ENCODE data around the gene NRG3. TPM values are rescaled to one million over a fixed set of nuclear protein-coding genes. Genes with fewer than 3 reads are reported as not detected.

Gene NRG3
- total RNA-seq, 1 experiment from 2014 or later = not detected

DNA sequence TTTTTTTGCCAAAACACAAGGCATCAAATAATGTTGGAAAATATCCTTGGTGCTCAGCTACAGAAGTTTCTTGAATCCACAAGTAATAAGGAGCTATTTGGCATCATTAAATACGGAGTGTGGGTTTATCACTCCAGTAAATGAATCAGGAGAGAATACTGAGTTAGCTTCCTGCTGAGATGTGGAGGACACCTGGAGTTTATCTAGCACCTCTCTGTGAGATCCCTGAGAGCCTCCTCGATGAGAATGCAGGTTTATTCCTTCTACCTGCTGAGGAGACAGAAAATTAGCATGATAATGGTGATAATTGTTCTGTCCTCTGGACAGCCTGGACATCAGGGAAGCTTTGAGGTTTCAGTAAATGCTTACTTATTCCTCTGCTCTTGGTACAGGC lies 40.5 kb downstream of the NRG3 start:
- Histone ChIP-seq H3K9me3 (no peaks in the 10 kb centered on the region), H3K36me3 (no peaks in the 10 kb centered on the region), H3K4me3 (no peak overlapping the region), H3K27me3 (no peaks in the 10 kb centered on the region)
- no peak for DNase-seq

DNA sequence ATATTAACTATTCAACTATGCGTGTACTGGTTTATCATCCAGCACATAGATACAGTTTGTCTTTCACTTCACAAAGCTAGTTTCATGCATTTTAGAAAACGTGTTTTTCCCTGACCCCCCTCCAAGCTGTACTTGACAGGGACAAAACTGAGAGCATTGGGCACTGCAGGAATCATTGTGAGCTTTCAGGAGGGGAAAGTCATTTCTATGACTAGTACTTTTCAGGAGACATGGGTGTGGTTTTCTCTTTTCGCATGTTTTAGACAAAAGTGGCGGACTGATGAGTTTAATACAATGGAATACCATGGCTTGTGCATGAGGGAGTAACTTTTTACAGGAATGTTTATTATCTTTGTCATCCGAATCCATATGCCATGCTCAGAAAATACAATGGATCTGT lies 42.7 kb downstream of the NRG3 start:
- no peaks in the 10 kb centered on the region for H3K9me3 ChIP-seq
- DNase-seq = no peak
- H3K27me3 ChIP-seq = no peaks in the 10 kb centered on the region
- H3K4me3 ChIP-seq = no peak overlapping the region
- no peaks in the 10 kb centered on the region for H3K36me3 ChIP-seq

DNA sequence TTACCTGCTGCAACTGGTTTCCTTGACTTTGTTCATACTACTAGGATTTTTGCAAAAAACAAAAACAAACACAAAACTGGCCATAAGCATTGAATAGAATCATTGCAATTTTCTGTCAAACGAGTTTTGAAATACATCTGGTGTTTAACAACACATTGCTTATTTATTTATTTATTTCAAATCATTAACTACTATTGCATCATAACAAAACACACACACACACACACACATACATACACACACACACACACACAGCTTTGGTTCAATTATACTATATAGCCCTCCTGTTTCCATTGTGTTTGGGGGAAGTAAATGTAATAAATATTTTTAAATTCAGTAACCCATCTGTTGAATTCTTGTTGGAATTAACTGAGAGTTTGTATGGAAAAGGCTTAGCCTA lies 43.8 kb downstream of the NRG3 start:
- Histone ChIP-seq H3K4me3 (no peak overlapping the region), H3K36me3 (no peaks in the 10 kb centered on the region), H3K9me3 (no peaks in the 10 kb centered on the region), H3K27me3 (no peaks in the 10 kb centered on the region)
- no peak for DNase-seq

GRCh38 chr10:81920213-81920829 lies 45.3 kb downstream of the NRG3 start:
- Histone ChIP-seq H3K36me3 (no peaks in the 10 kb centered on the region), H3K4me3 (no peak overlapping the region), H3K27me3 (no peaks in the 10 kb centered on the region), H3K9me3 (no peaks in the 10 kb centered on the region)
- DNase-seq = peak; percentile 1

GRCh38 chr10:81928119-81928518 lies 53.1 kb downstream of the NRG3 start:
- DNase-seq = no peak
- H3K27me3 ChIP-seq = no peaks in the 10 kb centered on the region
- no peak overlapping the region for H3K4me3 ChIP-seq
- no peaks in the 10 kb centered on the region for H3K36me3 ChIP-seq
- H3K9me3 ChIP-seq = no peaks in the 10 kb centered on the region

- DNase-seq = no peak
- Histone ChIP-seq H3K9me3 (no peaks in the 10 kb centered on the region), H3K4me3 (no peak overlapping the region), H3K36me3 (no peaks in the 10 kb centered on the region), H3K27me3 (no peaks in the 10 kb centered on the region)
Measured at GRCh38 chr10:81943583-81943982, 68.6 kb downstream of the NRG3 start.

GRCh38 chr10:81944609-81945008 lies 69.6 kb downstream of the NRG3 start:
- Histone ChIP-seq H3K4me3 (no peak overlapping the region), H3K9me3 (no peaks in the 10 kb centered on the region), H3K36me3 (no peaks in the 10 kb centered on the region), H3K27me3 (no peaks in the 10 kb centered on the region)
- no peak for DNase-seq

- H3K4me3 ChIP-seq = no peak overlapping the region
- DNase-seq = no peak
- H3K27me3 ChIP-seq = no peaks in the 10 kb centered on the region
Measured at GRCh38 chr10:81949283-81949682, 74.3 kb downstream of the NRG3 start.

GRCh38 chr10:81950358-81950757 lies 75.4 kb downstream of the NRG3 start:
- no peak for DNase-seq
- no peaks in the 10 kb centered on the region for H3K27me3 ChIP-seq
- no peaks in the 10 kb centered on the region for H3K36me3 ChIP-seq
- H3K9me3 ChIP-seq = no peaks in the 10 kb centered on the region
- no peak overlapping the region for H3K4me3 ChIP-seq

More at GRCh38 chr10:81949283-81949682, 74.3 kb downstream of the NRG3 start:
- Histone ChIP-seq H3K9me3 (no peaks in the 10 kb centered on the region), H3K36me3 (no peaks in the 10 kb centered on the region)

DNA sequence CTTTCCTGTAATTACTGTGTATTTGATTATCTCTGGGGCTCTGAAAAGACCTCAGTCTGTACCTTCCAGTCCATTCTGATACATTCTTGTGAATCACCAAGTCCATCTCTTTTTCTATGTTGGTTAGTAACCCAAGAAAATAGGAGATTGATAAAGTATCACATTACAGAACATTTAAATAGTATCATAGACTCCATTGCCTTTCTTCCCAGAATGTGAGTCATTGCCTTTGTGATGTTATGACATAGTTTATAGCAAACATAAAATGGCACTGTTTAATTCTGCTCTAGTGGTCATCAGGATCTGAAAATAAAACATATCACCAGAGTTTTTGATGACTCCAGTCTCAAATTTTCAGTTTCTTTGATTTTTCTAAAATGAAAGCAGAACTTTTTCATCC lies 78.4 kb downstream of the NRG3 start:
- no peaks in the 10 kb centered on the region for H3K36me3 ChIP-seq
- no peaks in the 10 kb centered on the region for H3K27me3 ChIP-seq
- no peak overlapping the region for H3K4me3 ChIP-seq
- no peak for DNase-seq
- H3K9me3 ChIP-seq = no peaks in the 10 kb centered on the region

DNA sequence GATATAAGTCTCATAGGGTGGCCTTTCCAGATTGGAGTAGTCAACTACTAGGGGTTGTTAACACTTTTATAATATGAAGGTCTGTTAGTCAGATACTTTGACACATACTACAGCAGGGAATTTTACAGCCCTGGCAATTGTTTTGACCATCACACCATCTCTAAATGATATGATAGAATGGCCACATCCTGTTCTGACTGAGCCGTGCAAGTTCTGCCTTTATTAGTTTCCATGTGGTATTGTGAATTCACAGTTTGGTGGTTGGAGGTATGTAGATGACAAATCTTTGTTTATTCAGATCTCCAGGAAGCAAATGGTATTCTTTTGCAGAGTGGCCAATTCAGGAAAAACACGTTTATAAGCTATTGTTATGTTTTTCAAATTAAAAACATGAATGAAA lies 83.0 kb downstream of the NRG3 start:
- Histone ChIP-seq H3K4me3 (no peak overlapping the region), H3K36me3 (no peaks in the 10 kb centered on the region), H3K27me3 (no peaks in the 10 kb centered on the region), H3K9me3 (no peaks in the 10 kb centered on the region)
- no peak for DNase-seq

DNA sequence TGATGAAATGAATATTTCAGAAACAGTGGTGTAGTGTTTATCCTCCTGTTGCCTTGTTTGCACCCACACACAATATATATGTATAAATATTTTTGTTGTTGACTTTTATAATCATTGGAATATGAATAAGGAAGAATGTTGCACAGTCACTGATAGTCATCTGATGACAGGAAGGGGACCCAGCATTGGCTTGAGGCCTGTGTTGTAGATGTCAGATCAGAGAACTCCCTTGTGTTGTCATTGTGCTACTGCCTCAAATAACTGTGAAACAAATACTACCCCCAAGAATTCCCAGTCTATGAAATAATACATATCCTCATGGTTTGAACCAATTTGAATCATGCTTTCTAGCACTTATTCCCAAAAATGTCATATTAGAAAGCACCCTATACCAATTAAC lies 84.0 kb downstream of the NRG3 start:
- H3K9me3 ChIP-seq = no peaks in the 10 kb centered on the region
- no peak for DNase-seq
- no peaks in the 10 kb centered on the region for H3K36me3 ChIP-seq
- H3K27me3 ChIP-seq = no peaks in the 10 kb centered on the region
- H3K4me3 ChIP-seq = no peak overlapping the region

DNA sequence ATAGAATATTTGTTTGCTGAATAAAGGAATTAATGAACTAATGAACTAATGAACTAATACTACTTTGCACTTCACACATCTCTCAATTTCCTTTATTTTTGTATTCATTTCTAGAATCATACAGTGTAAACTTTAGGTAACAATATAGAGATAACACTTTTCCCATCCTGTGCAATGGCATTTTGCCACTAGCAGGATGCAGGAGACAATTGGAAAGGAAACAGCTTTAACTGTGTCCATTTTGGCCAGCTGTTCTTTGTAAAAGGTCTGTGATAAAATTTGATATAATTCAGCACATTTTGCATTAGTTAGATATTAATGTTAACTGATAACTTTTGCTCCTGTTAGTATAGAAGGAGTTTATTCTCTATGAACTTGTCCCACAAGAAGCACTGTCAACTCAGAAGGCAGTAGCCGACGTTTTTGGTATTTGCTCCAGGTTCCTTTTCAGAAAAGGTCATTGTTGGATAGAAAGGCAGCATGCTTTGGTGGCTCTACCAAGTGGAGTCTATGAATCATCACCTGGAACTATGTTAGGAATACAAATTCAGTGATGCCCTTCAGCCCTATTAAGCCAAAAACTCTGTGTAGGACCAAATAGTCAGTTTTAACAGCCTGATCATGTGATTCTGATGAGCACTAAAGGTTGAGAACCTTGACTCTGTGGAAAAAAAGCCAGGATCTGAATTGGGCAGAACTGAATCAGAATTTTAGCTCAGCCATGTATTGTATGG lies 86.6 kb downstream of the NRG3 start:
- no peak for DNase-seq
- no peak overlapping the region for H3K4me3 ChIP-seq
- H3K27me3 ChIP-seq = no peaks in the 10 kb centered on the region
- no peaks in the 10 kb centered on the region for H3K9me3 ChIP-seq
- no peaks in the 10 kb centered on the region for H3K36me3 ChIP-seq

GRCh38 chr10:81963606-81964005 lies 88.6 kb downstream of the NRG3 start:
- no peaks in the 10 kb centered on the region for H3K36me3 ChIP-seq
- H3K4me3 ChIP-seq = no peak overlapping the region
- H3K27me3 ChIP-seq = no peaks in the 10 kb centered on the region
- no peak for DNase-seq
- H3K9me3 ChIP-seq = no peaks in the 10 kb centered on the region

- no peaks in the 10 kb centered on the region for H3K9me3 ChIP-seq
- no peak for DNase-seq
- H3K27me3 ChIP-seq = no peaks in the 10 kb centered on the region
- H3K36me3 ChIP-seq = no peaks in the 10 kb centered on the region
- no peak overlapping the region for H3K4me3 ChIP-seq
Measured at GRCh38 chr10:81967716-81968115, 92.7 kb downstream of the NRG3 start.

DNA sequence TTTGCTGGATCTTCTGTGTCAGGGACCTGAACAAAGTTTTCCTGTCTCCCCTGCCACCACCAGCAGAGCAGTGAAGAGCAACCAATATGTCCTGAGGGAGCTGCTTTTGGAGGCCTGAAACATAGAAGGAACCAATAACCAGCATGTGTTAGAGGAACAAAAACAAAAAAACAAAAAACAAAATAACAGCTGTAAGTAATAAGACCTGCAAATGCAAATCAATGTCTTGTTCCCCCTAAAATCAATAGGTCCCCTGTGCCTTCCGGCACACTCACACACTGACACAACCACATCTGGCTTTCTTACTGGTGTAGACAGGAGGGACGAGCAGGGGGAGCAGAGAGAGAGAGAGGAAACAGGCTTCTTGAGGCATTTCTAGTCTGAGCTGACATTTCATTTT lies 94.1 kb downstream of the NRG3 start:
- Histone ChIP-seq H3K27me3 (no peaks in the 10 kb centered on the region), H3K9me3 (no peaks in the 10 kb centered on the region), H3K4me3 (no peak overlapping the region), H3K36me3 (no peaks in the 10 kb centered on the region)
- DNase-seq = no peak

DNA sequence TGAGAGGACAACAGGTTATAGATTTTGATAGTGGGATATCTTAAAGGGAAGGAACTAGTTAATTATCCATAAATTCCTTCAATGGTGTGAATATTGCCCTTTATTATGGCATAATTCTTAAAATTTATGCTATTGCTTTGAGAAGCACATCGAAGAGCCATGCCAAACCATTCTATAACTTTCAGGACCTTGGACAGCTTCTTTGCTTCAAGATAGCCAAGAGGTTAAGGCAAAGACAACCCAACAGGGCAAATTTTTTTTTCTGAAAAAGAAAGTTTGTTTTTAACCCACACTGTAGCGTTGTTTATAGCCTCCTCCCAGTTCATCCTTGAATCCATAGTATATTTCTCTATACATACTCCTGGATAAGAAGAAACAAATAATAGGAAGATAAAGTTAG lies 103.2 kb downstream of the NRG3 start:
- DNase-seq = no peak
- Histone ChIP-seq H3K27me3 (no peaks in the 10 kb centered on the region), H3K4me3 (no peak overlapping the region), H3K36me3 (no peaks in the 10 kb centered on the region), H3K9me3 (no peaks in the 10 kb centered on the region)

GRCh38 chr10:81981724-81982123 lies 106.7 kb downstream of the NRG3 start:
- H3K36me3 ChIP-seq = no peaks in the 10 kb centered on the region
- no peak for DNase-seq
- no peaks in the 10 kb centered on the region for H3K9me3 ChIP-seq
- H3K27me3 ChIP-seq = no peaks in the 10 kb centered on the region
- no peak overlapping the region for H3K4me3 ChIP-seq

Data from MG63 (cell line).